Erythroblast (primary cell): ENCODE measurements around the gene HNF1B.
A peak's percentile ranks its signal among the peaks of the same experiment; 100 is the strongest.

ENCODE experiments used
- DNase-seq, 2 experiments: peaks; one replicate each; lab custom pipeline; 2025; lab: John Stamatoyannopoulos, UW
- GATA1 ChIP-seq: IDR thresholded peaks from 2 replicates; pipeline ENCODE4 v1.6.1; 2011; ENCODE audit warnings: low read depth, mild to moderate bottlenecking, control low read depth, low read length, moderate library complexity
- POLR2A ChIP-seq: IDR thresholded peaks from 2 replicates; pipeline ENCODE4 v1.6.1; 2011; ENCODE audit warnings: mild to moderate bottlenecking, low read length

Gene HNF1B

GRCh38 chr17:37643118-37643766, 101.6 kb downstream of the HNF1B start, which contains the start of gene DDX52:
Gene DDX52 (minus strand): TSS chr17:37643446. CDS start chr17:37643420, 26 bp downstream.
- TF ChIP-seq POLR2A (peak; percentile 82), GATA1 (no peak)

DNA sequence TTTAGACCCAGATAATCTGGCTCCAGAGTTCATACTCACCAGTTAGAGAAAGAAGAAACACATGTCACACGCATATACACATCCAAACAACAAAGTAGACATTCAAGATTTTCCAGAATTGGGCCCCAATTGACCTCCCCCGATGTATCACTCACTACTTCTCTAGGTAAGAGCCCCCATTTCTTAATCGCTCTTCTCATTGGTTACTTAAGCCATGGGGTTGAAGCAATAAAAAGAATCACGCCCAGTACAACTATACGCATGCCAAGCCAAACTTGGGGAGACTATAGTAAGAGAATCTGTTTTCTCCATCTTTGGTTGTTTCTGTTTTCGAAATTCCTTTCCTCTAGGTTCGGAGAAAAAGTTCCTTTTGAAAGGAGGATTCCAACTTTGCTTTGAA, 102.2 kb downstream of the HNF1B start:
- TF ChIP-seq POLR2A (no peak), GATA1 (no peak)
- DNase-seq = peak; percentile 55 to 72

More at GRCh38 chr17:37643118-37643766, 101.6 kb downstream of the HNF1B start, which contains the start of gene DDX52:
- DNase-seq = peak; percentile 95 to 97

DNA sequence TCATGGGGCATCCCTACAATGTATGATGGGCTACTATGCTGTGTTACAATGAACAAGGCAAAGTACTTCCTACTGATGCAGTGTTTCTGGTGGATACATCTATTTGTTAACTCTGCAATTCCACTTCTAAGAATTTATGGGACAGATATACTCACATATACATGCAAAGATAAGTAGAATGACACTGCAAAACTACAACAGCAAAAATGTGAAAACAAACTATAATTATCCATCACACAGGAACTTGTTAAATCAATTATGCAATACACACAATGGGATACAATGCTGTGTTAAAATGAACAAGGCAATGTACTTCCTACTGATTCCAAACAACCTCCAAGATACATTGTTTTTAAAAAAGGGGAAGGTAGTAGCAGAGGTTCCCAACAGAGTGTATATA, 104.8 kb downstream of the HNF1B start:
- DNase-seq = peak; percentile 38 to 52

DNA sequence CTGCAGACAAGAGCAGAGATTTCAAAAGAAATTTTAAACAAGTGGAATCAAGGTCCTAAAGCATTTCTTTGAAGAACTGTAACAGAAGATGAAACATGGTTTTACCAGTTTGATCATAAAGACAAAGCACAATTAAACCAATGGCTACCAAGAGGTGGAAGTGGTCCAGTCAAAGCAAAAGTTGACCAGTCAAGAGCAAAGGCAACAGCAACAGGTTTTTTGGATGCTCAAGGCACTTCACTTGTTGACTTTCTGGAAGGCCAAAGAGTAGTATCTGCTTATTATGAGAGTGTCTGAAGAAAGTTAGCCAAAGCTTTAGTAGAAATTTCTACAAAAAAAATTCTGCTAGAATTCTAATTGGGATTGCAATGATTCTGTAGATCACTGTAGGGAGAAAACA, 106.9 kb downstream of the HNF1B start:
- TF ChIP-seq GATA1 = no peak
- no peak for TF ChIP-seq POLR2A
- DNase-seq = no peak

More for the DNA sequence above, 104.8 kb downstream of the HNF1B start:
- no peak for TF ChIP-seq POLR2A
- TF ChIP-seq GATA1 = no peak
